Measurements from ENCODE around the gene BCAN.
A peak's percentile ranks its signal among the peaks of the same experiment; 100 is the strongest.

BCAN gene

GRCh38 chr1:156691191-156691590 lies 49.3 kb downstream of the BCAN start:
- Histone ChIP-seq H3K27me3 (no peaks in the 10 kb centered on the region), H3K4me1 (peaks cover 36% of the 10 kb centered on the region), H3K36me3 (no peaks in the 10 kb centered on the region), H3K4me3 (ENCODE audit: low read depth, low read length) (no peak overlapping the region), H3K9me3 (no peaks in the 10 kb centered on the region)
- DNase-seq = no peak
- TF ChIP-seq CTCF (IDR thresholded peaks at IDR 0.05; ENCODE audit: low read depth, low read length) = no peak

GRCh38 chr1:156691665-156692440 lies 49.9 kb downstream of the BCAN start:
- Histone ChIP-seq H3K4me3 (ENCODE audit: low read depth, low read length) (no peak overlapping the region), H3K4me1 (peaks cover 39% of the 10 kb centered on the region), H3K9me3 (no peaks in the 10 kb centered on the region), H3K36me3 (no peaks in the 10 kb centered on the region), H3K27me3 (no peaks in the 10 kb centered on the region)
- peak; percentile 49 for DNase-seq
- TF ChIP-seq CTCF (IDR thresholded peaks at IDR 0.05; ENCODE audit: low read depth, low read length) = peak; percentile 19; the same call in 1 of the 2 replicates

- H3K4me1 ChIP-seq = peaks cover 43% of the 10 kb centered on the region
Measured at GRCh38 chr1:156692441-156692924, 50.6 kb downstream of the BCAN start.

GRCh38 chr1:156692925-156693847 lies 51.3 kb downstream of the BCAN start:
- Histone ChIP-seq H3K4me3 (ENCODE audit: low read depth, low read length) (no peak overlapping the region), H3K27me3 (no peaks in the 10 kb centered on the region), H3K9me3 (no peaks in the 10 kb centered on the region), H3K36me3 (no peaks in the 10 kb centered on the region), H3K4me1 (peaks cover 50% of the 10 kb centered on the region)
- DNase-seq = peak; percentile 56
- no peak for TF ChIP-seq CTCF (IDR thresholded peaks at IDR 0.05; ENCODE audit: low read depth, low read length)

More at GRCh38 chr1:156692441-156692924, 50.6 kb downstream of the BCAN start:
- no peaks in the 10 kb centered on the region for H3K9me3 ChIP-seq
- no peak for TF ChIP-seq CTCF (IDR thresholded peaks at IDR 0.05; ENCODE audit: low read depth, low read length)
- no peaks in the 10 kb centered on the region for H3K27me3 ChIP-seq
- H3K36me3 ChIP-seq = no peaks in the 10 kb centered on the region
- no peak overlapping the region for H3K4me3 ChIP-seq (ENCODE audit: low read depth, low read length)
- peak; percentile 73 for DNase-seq

- no peaks in the 10 kb centered on the region for H3K36me3 ChIP-seq
- peaks cover 51% of the 10 kb centered on the region for H3K4me1 ChIP-seq
- no peak for TF ChIP-seq CTCF (IDR thresholded peaks at IDR 0.05; ENCODE audit: low read depth, low read length)
- no peak for DNase-seq
- no peak overlapping the region for H3K4me3 ChIP-seq (ENCODE audit: low read depth, low read length)
- no peaks in the 10 kb centered on the region for H3K27me3 ChIP-seq
- no peaks in the 10 kb centered on the region for H3K9me3 ChIP-seq
Measured at GRCh38 chr1:156693848-156694689, 52.2 kb downstream of the BCAN start.
